HepG2 (cell line): ENCODE measurements around the gene SCGB2A2. TPM values are rescaled to one million over a fixed set of nuclear protein-coding genes. Genes with fewer than 3 reads are reported as not detected.
A peak's percentile ranks its signal among the peaks of the same experiment; 100 is the strongest.

Experiments
- CBX1 ChIP-seq: IDR thresholded peaks from one replicate; pipeline ENCODE4 v1.6.1; 2016; ENCODE audit warnings: antibody characterized with exemption, low read depth
- EEA1 ChIP-seq: sonication (generic); formaldehyde crosslinking; IDR thresholded peaks from 2 replicates; pipeline ENCODE4 v1.5.1; 2020; ENCODE audit warnings: mild to moderate bottlenecking, missing genetic modification reagents, borderline replicate concordance
- FOXM1 ChIP-seq: sonication (generic); formaldehyde crosslinking; IDR thresholded peaks from 2 replicates; pipeline ENCODE4 v1.5.0; 2020; ENCODE audit warnings: missing genetic modification reagents
- KDM4B ChIP-seq: sonication (generic); formaldehyde crosslinking; IDR thresholded peaks from 2 replicates; pipeline ENCODE4 v1.4.0; 2020; ENCODE audit warnings: missing genetic modification reagents
- KDM5B ChIP-seq: sonication (generic); formaldehyde crosslinking; IDR thresholded peaks from 2 replicates; pipeline ENCODE4 v1.4.0; 2020; ENCODE audit warnings: missing genetic modification reagents, mild to moderate bottlenecking, borderline replicate concordance
- KMT2B ChIP-seq: IDR thresholded peaks from 2 replicates; pipeline ENCODE4 v1.6.1; 2016; ENCODE audit warnings: missing genetic modification reagents, missing compliant biosample characterization
- MAF1 ChIP-seq: sonication (generic); formaldehyde crosslinking; IDR thresholded peaks from 2 replicates; pipeline ENCODE4 v1.5.0; 2020; ENCODE audit warnings: missing genetic modification reagents, borderline replicate concordance
- MLLT10 ChIP-seq: sonication (generic); formaldehyde crosslinking; IDR thresholded peaks from 2 replicates; pipeline ENCODE4 v1.4.0; 2020; ENCODE audit warnings: missing genetic modification reagents
- PHF20 ChIP-seq: sonication (generic); formaldehyde crosslinking; IDR thresholded peaks from 2 replicates; pipeline ENCODE4 v1.5.0; 2020; ENCODE audit warnings: mild to moderate bottlenecking, missing genetic modification reagents
- SOX5 ChIP-seq: IDR thresholded peaks from 2 replicates; pipeline ENCODE4 v1.6.1; 2016; ENCODE audit warnings: borderline replicate concordance
- ZBTB8A ChIP-seq: sonication (generic); formaldehyde crosslinking; IDR thresholded peaks from 2 replicates; pipeline ENCODE4 v1.4.0; 2020; ENCODE audit warnings: mild to moderate bottlenecking, low read depth, missing genetic modification reagents, borderline replicate concordance
- ZFX ChIP-seq: sonication (generic); formaldehyde crosslinking; IDR thresholded peaks from 2 replicates; pipeline ENCODE4 v1.4.0; 2020; ENCODE audit warnings: mild to moderate bottlenecking, low read depth, missing genetic modification reagents, moderate library complexity
- ZNF225 ChIP-seq: sonication (generic); formaldehyde crosslinking; IDR thresholded peaks from 2 replicates; pipeline ENCODE4 v1.4.0; 2020; ENCODE audit warnings: mild to moderate bottlenecking, missing genetic modification reagents
- ZNF234 ChIP-seq: sonication (generic); formaldehyde crosslinking; conservative IDR thresholded peaks from 2 replicates; pipeline ENCODE4 v1.5.1; 2020; ENCODE audit warnings: mild to moderate bottlenecking, missing genetic modification reagents
- ZNF33A ChIP-seq: sonication (generic); formaldehyde crosslinking; IDR thresholded peaks from 2 replicates; pipeline ENCODE4 v1.5.1; 2020; ENCODE audit warnings: missing genetic modification reagents, mild to moderate bottlenecking, moderate library complexity, borderline replicate concordance
- ZNF605 ChIP-seq: sonication (generic); formaldehyde crosslinking; IDR thresholded peaks from 2 replicates; pipeline ENCODE4 v1.8.0; 2022; ENCODE audit warnings: mild to moderate bottlenecking, missing genetic modification reagents
- ZNF615 ChIP-seq: sonication (generic); formaldehyde crosslinking; IDR thresholded peaks from 2 replicates; pipeline ENCODE4 v1.5.0; 2020; ENCODE audit warnings: mild to moderate bottlenecking, missing genetic modification reagents, borderline replicate concordance
- polyA plus RNA-seq, 8 experiments: library from polyadenylated mRNA; depleted of rRNA in 3 of 8; stranded (reverse) in 7 of 8; unstranded in 1 of 8; fragments of >200 nt; fragmentation: Illumina TruSeq in 4 of 8; extraction: Trizol in 4 of 8; gene quantifications; 2 replicates each; pipeline versions ENCODE4 v1.2.1 to v1.2.3, GENCODE V29; 2011 to 2016; ENCODE audit warnings: low read depth in 4 of 8, missing spikeins in 1 of 8, mixed read lengths in 1 of 8; ENCODE audit not compliant: insufficient read depth in 1 of 8
- total RNA-seq, 5 experiments: library from RNA; depleted of rRNA; stranded (reverse); fragments of >200 nt; fragmentation: Illumina TruSeq; extraction: Trizol; gene quantifications; 2 replicates each; pipeline ENCODE4 v1.2.3, GENCODE V29; 2016; ENCODE audit warnings: low read depth in 1 of 5
- TF ChIP-seq, protein P1 (sequence below): sonication (generic); formaldehyde crosslinking; IDR thresholded peaks from 2 replicates; pipeline ENCODE4 v1.5.0; 2020; ENCODE audit warnings: missing genetic modification reagents
- TF ChIP-seq, protein P2 (sequence below): sonication (generic); formaldehyde crosslinking; IDR thresholded peaks from 2 replicates; pipeline ENCODE4 v1.5.0; 2020; ENCODE audit warnings: missing genetic modification reagents, mild to moderate bottlenecking, borderline replicate concordance
- TF ChIP-seq, protein P3 (sequence below): sonication (generic); formaldehyde crosslinking; IDR thresholded peaks from 2 replicates; pipeline ENCODE4 v1.4.0; 2020; ENCODE audit warnings: missing genetic modification reagents, borderline replicate concordance
- TF ChIP-seq, protein P4 (sequence below): sonication (generic); formaldehyde crosslinking; IDR thresholded peaks from 2 replicates; pipeline ENCODE4 v1.5.1; 2020; ENCODE audit warnings: missing genetic modification reagents, mild to moderate bottlenecking, borderline replicate concordance
- TF ChIP-seq, protein P5 (sequence below): IDR thresholded peaks from 2 replicates; pipeline ENCODE4 v1.6.1; 2016; ENCODE audit warnings: missing genetic modification reagents, missing compliant biosample characterization

SCGB2A2 gene
- total and polyA plus RNA-seq, 2 of the 13 experiments (the other 11 are each of a cell fraction or from before 2014, with no cell fraction given), result 0.12 TPM; not detected in 1

DNA sequence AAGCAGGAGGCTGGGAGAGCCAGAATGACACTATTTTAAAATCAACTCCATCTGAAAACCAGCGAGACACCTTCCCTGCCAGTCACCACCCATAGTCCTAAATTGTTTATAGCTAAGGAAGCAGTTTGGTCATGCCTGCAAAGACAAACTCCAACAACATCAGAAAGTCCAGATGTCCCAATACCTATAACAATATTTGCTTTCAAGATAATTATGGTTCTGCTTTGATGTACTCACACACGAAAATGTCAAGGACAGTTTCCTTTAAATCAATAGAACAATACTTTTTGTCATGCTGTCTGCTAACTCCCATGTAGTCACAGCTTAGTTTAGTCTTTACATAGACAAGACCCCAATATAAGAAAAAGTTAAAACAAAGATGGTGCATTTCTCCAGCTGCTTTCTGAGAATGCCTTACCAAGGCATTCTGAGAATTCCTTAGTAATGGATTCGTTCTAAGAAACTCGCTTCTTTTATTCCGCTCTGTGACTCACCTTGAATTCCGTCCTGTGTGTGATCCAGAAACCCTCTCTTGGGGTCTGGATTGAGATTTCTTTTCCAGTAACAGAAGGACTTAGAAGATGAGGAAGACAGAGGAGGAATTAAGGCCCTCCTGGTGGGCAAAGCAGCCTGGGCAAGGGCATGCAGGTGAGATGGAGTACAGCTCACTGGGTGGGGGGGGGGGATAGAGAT lies 9.6 kb upstream of the SCGB2A2 start (continued):
- TF ChIP-seq, protein P1, sequence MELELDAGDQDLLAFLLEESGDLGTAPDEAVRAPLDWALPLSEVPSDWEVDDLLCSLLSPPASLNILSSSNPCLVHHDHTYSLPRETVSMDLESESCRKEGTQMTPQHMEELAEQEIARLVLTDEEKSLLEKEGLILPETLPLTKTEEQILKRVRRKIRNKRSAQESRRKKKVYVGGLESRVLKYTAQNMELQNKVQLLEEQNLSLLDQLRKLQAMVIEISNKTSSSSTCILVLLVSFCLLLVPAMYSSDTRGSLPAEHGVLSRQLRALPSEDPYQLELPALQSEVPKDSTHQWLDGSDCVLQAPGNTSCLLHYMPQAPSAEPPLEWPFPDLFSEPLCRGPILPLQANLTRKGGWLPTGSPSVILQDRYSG (CRISPR knock-in tag), result no peak
- TF ChIP-seq ZNF605 (CRISPR knock-in tag), result no peak
- TF ChIP-seq ZNF33A (CRISPR knock-in tag), result no peak
- no peak for TF ChIP-seq CBX1
- TF ChIP-seq FOXM1 (CRISPR knock-in tag), result no peak
- TF ChIP-seq, protein P2, sequence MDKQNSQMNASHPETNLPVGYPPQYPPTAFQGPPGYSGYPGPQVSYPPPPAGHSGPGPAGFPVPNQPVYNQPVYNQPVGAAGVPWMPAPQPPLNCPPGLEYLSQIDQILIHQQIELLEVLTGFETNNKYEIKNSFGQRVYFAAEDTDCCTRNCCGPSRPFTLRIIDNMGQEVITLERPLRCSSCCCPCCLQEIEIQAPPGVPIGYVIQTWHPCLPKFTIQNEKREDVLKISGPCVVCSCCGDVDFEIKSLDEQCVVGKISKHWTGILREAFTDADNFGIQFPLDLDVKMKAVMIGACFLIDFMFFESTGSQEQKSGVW (CRISPR knock-in tag), result no peak
- TF ChIP-seq, protein P3, sequence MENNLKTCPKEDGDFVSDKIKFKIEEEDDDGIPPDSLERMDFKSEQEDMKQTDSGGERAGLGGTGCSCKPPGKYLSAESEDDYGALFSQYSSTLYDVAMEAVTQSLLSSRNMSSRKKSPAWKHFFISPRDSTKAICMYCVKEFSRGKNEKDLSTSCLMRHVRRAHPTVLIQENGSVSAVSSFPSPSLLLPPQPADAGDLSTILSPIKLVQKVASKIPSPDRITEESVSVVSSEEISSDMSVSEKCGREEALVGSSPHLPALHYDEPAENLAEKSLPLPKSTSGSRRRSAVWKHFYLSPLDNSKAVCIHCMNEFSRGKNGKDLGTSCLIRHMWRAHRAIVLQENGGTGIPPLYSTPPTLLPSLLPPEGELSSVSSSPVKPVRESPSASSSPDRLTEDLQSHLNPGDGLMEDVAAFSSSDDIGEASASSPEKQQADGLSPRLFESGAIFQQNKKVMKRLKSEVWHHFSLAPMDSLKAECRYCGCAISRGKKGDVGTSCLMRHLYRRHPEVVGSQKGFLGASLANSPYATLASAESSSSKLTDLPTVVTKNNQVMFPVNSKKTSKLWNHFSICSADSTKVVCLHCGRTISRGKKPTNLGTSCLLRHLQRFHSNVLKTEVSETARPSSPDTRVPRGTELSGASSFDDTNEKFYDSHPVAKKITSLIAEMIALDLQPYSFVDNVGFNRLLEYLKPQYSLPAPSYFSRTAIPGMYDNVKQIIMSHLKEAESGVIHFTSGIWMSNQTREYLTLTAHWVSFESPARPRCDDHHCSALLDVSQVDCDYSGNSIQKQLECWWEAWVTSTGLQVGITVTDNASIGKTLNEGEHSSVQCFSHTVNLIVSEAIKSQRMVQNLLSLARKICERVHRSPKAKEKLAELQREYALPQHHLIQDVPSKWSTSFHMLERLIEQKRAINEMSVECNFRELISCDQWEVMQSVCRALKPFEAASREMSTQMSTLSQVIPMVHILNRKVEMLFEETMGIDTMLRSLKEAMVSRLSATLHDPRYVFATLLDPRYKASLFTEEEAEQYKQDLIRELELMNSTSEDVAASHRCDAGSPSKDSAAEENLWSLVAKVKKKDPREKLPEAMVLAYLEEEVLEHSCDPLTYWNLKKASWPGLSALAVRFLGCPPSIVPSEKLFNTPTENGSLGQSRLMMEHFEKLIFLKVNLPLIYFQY (CRISPR knock-in tag), result peak; percentile 45; the same call in 1 of the 2 replicates
- TF ChIP-seq EEA1, result no peak
- TF ChIP-seq, protein P4, sequence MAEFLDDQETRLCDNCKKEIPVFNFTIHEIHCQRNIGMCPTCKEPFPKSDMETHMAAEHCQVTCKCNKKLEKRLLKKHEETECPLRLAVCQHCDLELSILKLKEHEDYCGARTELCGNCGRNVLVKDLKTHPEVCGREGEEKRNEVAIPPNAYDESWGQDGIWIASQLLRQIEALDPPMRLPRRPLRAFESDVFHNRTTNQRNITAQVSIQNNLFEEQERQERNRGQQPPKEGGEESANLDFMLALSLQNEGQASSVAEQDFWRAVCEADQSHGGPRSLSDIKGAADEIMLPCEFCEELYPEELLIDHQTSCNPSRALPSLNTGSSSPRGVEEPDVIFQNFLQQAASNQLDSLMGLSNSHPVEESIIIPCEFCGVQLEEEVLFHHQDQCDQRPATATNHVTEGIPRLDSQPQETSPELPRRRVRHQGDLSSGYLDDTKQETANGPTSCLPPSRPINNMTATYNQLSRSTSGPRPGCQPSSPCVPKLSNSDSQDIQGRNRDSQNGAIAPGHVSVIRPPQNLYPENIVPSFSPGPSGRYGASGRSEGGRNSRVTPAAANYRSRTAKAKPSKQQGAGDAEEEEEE (CRISPR knock-in tag), result no peak
- TF ChIP-seq MAF1, result no peak
- no peak for TF ChIP-seq ZBTB8A
- TF ChIP-seq ZNF615 (CRISPR knock-in tag), result no peak
- TF ChIP-seq KDM4B, result no peak
- TF ChIP-seq KMT2B, result 0 out of 2 replicates have a peak, but pooled peaks have one; percentile 21
- TF ChIP-seq KDM5B, result no peak
- no peak for TF ChIP-seq ZFX (CRISPR knock-in tag)
- no peak for TF ChIP-seq MLLT10
- no peak for TF ChIP-seq ZNF234
- TF ChIP-seq PHF20, result no peak
- no peak for TF ChIP-seq ZNF225 (CRISPR knock-in tag)
- TF ChIP-seq SOX5 (CRISPR knock-in tag), result peak; percentile 99
- TF ChIP-seq, protein P5, sequence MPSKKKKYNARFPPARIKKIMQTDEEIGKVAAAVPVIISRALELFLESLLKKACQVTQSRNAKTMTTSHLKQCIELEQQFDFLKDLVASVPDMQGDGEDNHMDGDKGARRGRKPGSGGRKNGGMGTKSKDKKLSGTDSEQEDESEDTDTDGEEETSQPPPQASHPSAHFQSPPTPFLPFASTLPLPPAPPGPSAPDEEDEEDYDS (CRISPR knock-in tag), result no peak
